IPS-18a (cell line): ENCODE measurements around the gene RMND5A.

ENCODE experiments used
- H3K27ac ChIP-seq: one replicate; pipeline ENCODE4 v1.5.1; 2013; ENCODE audit warnings: low read length
- H3K27me3 ChIP-seq: one replicate; pipeline ENCODE4 v1.6.1; 2013; ENCODE audit warnings: mild to moderate bottlenecking, low read length; ENCODE audit not compliant: control insufficient read depth, insufficient read depth
- H3K36me3 ChIP-seq: one replicate; pipeline ENCODE4 v1.6.1; 2013; ENCODE audit warnings: low read depth, low read length; ENCODE audit not compliant: control insufficient read depth
- H3K4me1 ChIP-seq: one replicate; pipeline ENCODE4 v1.6.1; 2013; ENCODE audit warnings: low read depth, low read length; ENCODE audit not compliant: control insufficient read depth
- H3K4me3 ChIP-seq: one replicate; pipeline ENCODE4 v1.5.1; 2013; ENCODE audit warnings: low read length
- H3K9ac ChIP-seq: one replicate; pipeline ENCODE4 v1.6.1; 2013; ENCODE audit warnings: mild to moderate bottlenecking, low read length, moderate library complexity
- H3K9me3 ChIP-seq: one replicate; pipeline ENCODE4 v1.6.1; 2013; ENCODE audit warnings: low read depth, low read length; ENCODE audit not compliant: control insufficient read depth

Gene RMND5A

DNA sequence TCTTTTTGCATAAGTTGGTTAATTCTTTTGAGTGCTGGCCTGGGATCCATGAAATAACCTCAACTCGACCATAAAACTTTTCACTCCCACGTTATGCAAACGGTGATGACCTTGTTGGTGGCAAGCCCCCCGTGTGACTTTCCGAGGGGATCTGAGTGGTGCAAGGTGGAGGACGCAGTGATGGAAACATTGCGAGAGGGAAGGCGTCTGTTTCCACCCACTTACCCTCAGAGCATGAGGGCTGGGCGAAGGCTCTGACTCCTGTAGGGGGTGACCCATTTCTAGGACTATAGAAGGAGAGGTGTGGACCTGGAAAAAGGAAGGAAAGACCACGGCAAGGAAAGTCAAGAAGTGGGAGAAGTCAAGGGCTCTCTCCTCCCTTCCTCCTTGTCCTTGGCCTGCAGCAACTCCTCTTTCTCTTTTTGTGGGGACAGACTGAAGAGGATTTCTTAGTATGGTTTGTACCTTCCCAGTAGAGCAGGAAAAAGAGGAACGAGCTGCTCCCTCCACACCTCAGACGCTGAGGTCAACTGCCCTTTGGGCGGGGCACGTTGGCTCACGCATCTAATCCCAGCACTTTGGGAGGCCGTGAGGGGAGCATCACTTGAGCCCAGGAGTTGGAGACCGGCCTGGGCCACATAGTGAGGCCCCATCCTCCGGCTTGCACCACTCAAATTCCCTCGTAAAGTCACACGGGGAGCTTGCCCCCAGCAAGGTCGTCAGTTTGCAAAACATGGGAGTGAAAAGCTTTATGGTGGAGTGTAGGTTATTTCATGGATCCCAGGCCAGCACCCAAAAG is 86.2 kb downstream of the RMND5A start:
- Histone ChIP-seq H3K27me3 (peaks cover 39% of the 10 kb centered on the region), H3K4me3 (no peak overlapping the region), H3K4me1 (no peaks in the 10 kb centered on the region)

DNA sequence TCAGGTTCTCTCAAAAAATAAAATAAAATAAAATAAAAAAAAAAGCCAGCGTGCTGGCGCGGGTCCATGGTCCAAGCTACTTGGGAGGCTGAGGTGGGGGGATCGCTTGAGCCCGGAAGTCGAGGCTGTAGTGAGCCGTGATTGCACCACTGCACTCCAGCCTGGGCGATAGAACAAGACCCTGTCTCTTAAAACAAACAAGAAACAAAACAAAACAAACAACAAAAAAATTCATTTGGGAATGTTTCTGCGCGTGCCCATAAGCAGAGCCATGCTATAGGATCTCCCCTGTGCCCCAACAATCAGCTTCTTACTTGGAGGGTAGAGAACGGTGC is 87.0 kb downstream of the RMND5A start:
- H3K9ac ChIP-seq = no peak overlapping the region
- peaks cover 39% of the 10 kb centered on the region for H3K27me3 ChIP-seq
- no peaks in the 10 kb centered on the region for H3K36me3 ChIP-seq
- no peaks in the 10 kb centered on the region for H3K4me1 ChIP-seq
- no peaks in the 10 kb centered on the region for H3K9me3 ChIP-seq
- H3K27ac ChIP-seq = no peak overlapping the region
- H3K4me3 ChIP-seq = peak overlapping the region; percentile 74

More for the DNA sequence above, 86.2 kb downstream of the RMND5A start:
- no peaks in the 10 kb centered on the region for H3K36me3 ChIP-seq
- H3K9me3 ChIP-seq = no peaks in the 10 kb centered on the region
- H3K27ac ChIP-seq = no peak overlapping the region
- H3K9ac ChIP-seq = no peak overlapping the region

- H3K36me3 ChIP-seq = no peaks in the 10 kb centered on the region
- H3K4me3 ChIP-seq = peak overlapping the region; percentile 74
- no peak overlapping the region for H3K27ac ChIP-seq
- H3K9ac ChIP-seq = peak overlapping the region; percentile 36
- H3K27me3 ChIP-seq = peaks cover 39% of the 10 kb centered on the region
- H3K4me1 ChIP-seq = no peaks in the 10 kb centered on the region
- no peaks in the 10 kb centered on the region for H3K9me3 ChIP-seq
These were observed 87.6 kb downstream of the RMND5A start for GRCh38 chr2:86807468-86808275.

DNA sequence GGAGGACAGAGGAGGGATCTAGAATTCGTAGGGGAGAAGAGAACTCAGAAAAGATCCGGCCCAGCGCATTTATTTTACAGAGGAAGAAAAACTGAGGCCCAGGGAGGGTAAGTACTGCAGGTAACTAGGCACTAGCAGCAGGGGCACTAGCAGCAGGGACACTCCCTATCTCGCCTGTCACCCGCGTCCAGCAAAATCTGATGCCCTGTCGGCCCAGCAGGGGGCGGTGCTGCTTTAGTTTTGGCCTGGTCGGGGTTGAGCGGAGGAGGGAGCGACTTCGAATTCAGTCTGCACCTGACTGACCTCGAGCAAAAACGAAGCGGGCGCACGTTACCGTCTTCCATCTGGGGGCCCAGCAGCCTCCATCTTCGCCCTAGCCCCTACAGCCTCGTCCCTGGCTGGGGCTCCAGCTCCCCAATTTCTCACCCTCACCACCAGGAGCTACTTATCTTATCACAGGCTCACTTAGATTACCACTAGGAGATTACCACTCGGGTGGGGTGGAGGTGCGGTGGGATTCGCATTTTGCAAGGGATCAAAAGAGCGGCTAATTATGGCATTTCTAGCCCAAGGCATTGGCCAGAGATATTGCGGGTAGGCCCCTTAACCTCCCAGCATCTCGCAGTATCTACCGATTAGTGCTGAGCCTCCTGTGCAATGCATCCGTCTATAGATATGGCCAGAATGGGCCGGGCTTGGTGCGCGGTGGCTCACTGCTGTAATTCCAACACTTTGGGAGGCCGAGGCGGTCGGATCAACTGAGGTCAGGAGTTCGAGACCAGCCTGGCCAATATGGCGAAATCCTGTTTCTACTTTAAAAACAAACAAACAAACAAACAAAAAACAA is 88.4 kb downstream of the RMND5A start:
- Histone ChIP-seq H3K9ac (peak overlapping the region; percentile 36), H3K4me1 (no peaks in the 10 kb centered on the region), H3K27me3 (peaks cover 39% of the 10 kb centered on the region), H3K36me3 (no peaks in the 10 kb centered on the region), H3K9me3 (no peaks in the 10 kb centered on the region), H3K27ac (no peak overlapping the region), H3K4me3 (peak overlapping the region; percentile 74)

GRCh38 chr2:86809481-86810121 is 89.5 kb downstream of the RMND5A start:
- Histone ChIP-seq H3K9me3 (no peaks in the 10 kb centered on the region), H3K4me3 (no peak overlapping the region), H3K27me3 (peaks cover 39% of the 10 kb centered on the region), H3K9ac (no peak overlapping the region), H3K4me1 (no peaks in the 10 kb centered on the region), H3K36me3 (no peaks in the 10 kb centered on the region), H3K27ac (no peak overlapping the region)

DNA sequence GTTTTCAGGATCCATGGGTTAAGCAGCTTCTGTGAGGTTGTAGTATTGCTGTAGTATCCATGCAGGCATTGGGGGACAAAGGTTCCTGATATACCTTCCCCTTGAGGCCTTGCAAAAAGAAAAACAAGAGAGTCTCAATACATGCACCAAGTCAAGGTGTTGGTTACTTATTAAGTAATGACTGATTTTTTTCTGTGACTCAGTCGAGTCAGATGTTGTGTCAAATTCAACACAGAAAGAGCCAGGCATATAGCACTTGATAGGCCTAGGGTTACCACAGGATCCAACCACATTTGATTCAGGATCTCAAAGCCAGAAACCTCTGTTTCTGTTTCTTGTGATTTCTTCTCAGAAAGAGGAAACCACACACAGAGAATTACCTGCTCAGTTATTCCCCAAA is 95.5 kb downstream of the RMND5A start:
- Histone ChIP-seq H3K27me3 (no peaks in the 10 kb centered on the region), H3K9ac (no peak overlapping the region), H3K27ac (no peak overlapping the region), H3K4me1 (no peaks in the 10 kb centered on the region), H3K9me3 (no peaks in the 10 kb centered on the region), H3K4me3 (no peak overlapping the region), H3K36me3 (no peaks in the 10 kb centered on the region)

- H3K4me1 ChIP-seq = no peaks in the 10 kb centered on the region
- H3K9me3 ChIP-seq = no peaks in the 10 kb centered on the region
- H3K27ac ChIP-seq = no peak overlapping the region
- no peaks in the 10 kb centered on the region for H3K36me3 ChIP-seq
- H3K27me3 ChIP-seq = no peaks in the 10 kb centered on the region
- no peak overlapping the region for H3K4me3 ChIP-seq
- no peak overlapping the region for H3K9ac ChIP-seq
These were observed 98.2 kb downstream of the RMND5A start for GRCh38 chr2:86818114-86818801.

DNA sequence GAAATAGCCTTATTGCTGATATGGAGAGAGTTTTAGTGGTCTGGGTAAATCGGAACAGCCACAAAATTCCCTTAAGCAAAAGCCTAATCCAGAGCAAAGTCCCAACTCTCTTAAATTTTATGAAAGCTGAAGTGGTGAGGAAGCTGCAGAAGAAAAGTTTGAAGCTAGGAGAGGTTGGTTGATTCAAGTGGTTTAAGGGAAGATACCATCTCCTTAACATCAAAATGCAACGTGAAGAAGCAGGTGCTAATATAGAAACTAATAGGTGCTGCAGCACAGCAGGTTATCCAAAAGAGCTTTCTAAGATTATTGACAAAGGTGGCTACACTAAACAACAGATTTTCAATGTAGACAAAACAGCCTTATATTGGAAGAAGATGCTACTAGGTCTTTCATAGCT is 98.9 kb downstream of the RMND5A start:
- no peaks in the 10 kb centered on the region for H3K9me3 ChIP-seq
- H3K36me3 ChIP-seq = no peaks in the 10 kb centered on the region
- H3K4me1 ChIP-seq = no peaks in the 10 kb centered on the region
- no peaks in the 10 kb centered on the region for H3K27me3 ChIP-seq
- no peak overlapping the region for H3K9ac ChIP-seq
- no peak overlapping the region for H3K27ac ChIP-seq
- H3K4me3 ChIP-seq = no peak overlapping the region

DNA sequence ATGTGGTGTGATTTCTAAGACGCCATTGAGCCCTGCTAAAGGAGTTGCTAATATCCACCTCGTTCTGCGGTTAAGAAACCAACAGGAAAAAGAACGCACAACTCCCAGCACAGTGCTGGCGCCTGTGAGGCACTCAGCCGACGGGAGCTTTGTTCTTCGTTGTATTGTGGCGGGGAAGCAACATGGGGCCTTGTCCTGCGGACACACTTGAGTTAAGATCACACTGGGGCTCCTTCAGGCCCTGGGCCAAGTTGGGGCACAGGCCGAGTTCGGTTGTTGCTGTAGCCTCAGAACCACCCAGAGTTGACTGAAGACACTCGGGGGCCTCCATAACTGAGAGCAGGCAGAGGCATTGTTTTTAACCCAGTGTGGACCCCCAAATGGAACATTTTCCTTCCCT is 101.2 kb downstream of the RMND5A start:
- Histone ChIP-seq H3K4me3 (no peak overlapping the region), H3K9me3 (no peaks in the 10 kb centered on the region), H3K4me1 (no peaks in the 10 kb centered on the region), H3K27me3 (no peaks in the 10 kb centered on the region), H3K36me3 (no peaks in the 10 kb centered on the region), H3K9ac (no peak overlapping the region), H3K27ac (no peak overlapping the region)

DNA sequence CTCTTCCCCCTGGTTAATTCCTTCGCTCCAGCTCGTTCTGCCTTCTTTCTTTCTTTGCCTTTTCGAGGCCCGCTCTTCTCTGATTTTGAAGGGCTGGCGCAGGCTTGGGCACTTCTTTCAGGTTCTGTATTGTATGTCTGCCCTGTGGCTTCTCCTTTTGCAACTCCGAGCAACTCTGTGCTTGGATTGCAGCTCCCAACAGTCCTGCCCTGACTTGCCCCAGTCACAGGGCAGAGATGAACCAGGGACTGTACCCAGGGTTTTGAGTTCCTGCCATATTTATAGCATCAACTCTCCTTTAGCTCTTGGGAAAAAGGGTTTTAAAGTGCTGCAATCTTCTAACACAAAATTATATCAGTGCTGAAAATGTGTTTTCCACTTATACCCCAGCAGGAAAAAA is 101.8 kb downstream of the RMND5A start:
- Histone ChIP-seq H3K9ac (no peak overlapping the region), H3K27ac (no peak overlapping the region), H3K36me3 (no peaks in the 10 kb centered on the region), H3K9me3 (no peaks in the 10 kb centered on the region), H3K27me3 (no peaks in the 10 kb centered on the region), H3K4me3 (no peak overlapping the region), H3K4me1 (no peaks in the 10 kb centered on the region)
